Measurements from ENCODE around the gene RAB42.
"Not testable (repeated sequence)": the region's sequence is repeated elsewhere in the genome, so short reads cannot be mapped to it uniquely, and the experiment has no call there.

Gene RAB42

GRCh38 chr1:28586585-28587391 lies 5.3 kb upstream of the RAB42 start:
- not testable (repeated sequence) for DNase-seq (ENCODE audit: low read depth)

DNA sequence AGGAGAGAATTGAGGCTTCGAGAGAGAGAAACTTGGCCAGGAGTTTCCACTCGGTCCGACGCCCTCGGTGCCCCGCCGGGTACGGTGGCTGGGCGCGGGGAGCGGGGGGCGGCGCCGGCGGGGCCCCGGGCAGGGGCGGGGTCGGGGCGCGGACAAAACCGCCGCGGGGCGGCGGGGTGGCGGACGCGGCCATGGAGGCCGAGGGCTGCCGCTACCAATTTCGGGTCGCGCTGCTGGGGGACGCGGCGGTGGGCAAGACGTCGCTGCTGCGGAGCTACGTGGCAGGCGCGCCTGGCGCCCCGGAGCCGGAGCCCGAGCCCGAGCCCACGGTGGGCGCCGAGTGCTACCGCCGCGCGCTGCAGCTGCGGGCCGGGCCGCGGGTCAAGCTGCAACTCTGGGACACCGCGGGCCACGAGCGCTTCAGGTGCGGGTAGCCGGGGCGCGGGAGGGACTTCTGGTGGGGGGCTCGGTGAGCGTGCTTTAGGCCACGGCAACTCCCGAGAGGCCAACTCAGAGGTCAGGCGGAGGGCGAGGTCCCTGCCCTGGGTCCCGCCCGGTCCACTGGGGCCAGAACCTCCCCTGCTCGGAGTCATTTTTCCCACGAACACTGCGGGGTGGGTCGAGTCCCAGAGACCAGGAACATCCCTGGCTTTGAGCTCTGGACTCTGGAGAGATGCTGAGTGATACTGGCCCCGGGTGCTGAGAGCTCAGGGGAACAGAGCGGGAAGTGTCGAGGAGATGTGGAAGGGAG lies 431 bp downstream of the RAB42 start:
- no peak for DNase-seq (ENCODE audit: low read depth)

- DNase-seq (ENCODE audit: low read depth): not testable (repeated sequence)
Observed at GRCh38 chr1:28593988-28594356, 1.9 kb downstream of the RAB42 start.

- not testable (repeated sequence) for DNase-seq (ENCODE audit: low read depth)
Observed at GRCh38 chr1:28594686-28595411, 2.8 kb downstream of the RAB42 start.

GRCh38 chr1:28595412-28596191 lies 3.5 kb downstream of the RAB42 start:
- no peak for DNase-seq (ENCODE audit: low read depth)

DNA sequence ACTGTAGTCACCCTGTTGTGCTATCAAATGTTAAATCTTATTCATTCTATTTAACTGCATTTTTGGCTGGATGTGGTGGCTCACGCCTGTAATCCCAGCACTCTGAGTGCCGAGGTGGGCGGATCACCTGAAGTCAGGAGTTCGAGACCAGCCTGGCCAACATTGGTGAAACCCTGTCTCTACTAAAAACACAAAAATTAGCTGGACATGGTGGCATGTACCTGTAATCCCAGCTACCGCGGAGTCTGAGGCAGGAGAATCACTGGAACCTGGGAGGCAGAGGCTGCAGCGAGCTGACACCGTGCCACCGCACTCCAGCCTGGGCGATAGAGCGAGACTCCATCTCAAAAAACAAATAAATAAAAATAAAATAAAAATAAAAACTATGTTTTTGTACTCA lies 4.2 kb downstream of the RAB42 start:
- DNase-seq (ENCODE audit: low read depth): not testable (repeated sequence)

DNA sequence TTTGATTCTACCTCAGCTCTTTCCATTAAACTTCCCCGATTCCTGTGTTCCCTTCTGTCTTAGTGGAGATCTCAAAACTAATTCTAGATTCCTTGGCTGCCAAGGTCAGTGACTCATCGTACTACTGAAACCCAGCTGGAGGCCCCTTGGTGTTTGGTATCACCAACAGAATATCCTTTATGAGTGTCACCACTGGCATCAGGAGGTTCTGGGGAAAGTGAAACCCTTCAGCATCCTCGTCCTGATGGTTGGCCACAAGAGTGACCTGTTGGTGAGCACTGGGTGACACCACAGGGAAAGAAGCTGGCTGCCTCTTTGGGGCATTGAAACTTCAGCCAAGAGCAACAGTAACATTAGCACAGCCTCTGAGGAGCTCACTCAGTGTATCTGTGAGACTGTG lies 9.6 kb downstream of the RAB42 start:
- DNase-seq (ENCODE audit: low read depth): no peak

- no peak for DNase-seq (ENCODE audit: low read depth)
Observed at GRCh38 chr1:28602536-28603439, 10.7 kb downstream of the RAB42 start.

DNA sequence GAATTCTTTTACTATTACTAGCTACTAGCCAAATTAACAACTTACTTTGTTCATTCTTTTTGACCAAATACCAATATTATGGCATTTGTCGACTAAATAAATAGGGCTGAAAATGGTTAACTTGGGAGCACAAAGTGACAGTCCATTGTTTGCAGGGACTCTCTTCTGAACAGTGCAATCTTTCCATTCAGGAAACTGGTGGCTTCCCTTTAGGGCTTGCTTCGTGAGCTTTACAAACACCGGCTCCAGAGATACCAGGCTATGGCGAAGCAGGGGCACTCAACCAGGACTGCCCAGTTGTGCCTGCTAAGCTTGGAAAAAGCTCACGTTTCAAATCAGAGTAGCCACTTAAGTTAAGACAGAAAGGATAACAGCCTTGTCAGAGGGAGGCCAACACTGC lies 12.3 kb downstream of the RAB42 start:
- DNase-seq (ENCODE audit: low read depth): no peak

GRCh38 chr1:28604962-28605361 lies 12.9 kb downstream of the RAB42 start:
- no peak for DNase-seq (ENCODE audit: low read depth)

DNA sequence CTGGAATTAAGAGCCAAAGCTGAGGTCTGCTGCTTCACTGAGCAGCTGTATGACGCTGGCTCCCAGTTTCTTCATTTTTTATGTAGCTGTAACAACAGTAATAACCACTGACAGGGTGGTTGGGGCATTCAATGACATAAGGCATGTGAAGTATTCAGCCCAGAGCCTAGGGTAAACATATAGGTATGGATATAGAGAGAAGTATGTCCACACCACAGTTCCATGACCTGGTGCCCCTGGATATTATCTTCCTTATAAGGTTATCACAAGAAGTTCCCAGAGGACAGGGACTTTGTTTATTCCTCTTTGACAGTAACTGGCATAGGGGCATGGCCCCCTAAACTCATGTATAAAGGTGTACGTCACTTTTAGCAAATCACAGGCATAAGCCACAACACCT lies 14.7 kb downstream of the RAB42 start:
- DNase-seq (ENCODE audit: low read depth): no peak

- DNase-seq (ENCODE audit: low read depth): no peak
Observed at GRCh38 chr1:28613175-28613574, 21.1 kb downstream of the RAB42 start.

- no peak for DNase-seq (ENCODE audit: low read depth)
Observed at GRCh38 chr1:28631713-28632112, 39.6 kb downstream of the RAB42 start.

GRCh38 chr1:28632560-28632959 lies 40.5 kb downstream of the RAB42 start:
- DNase-seq (ENCODE audit: low read depth): no peak

GRCh38 chr1:28640766-28641165 lies 48.7 kb downstream of the RAB42 start:
- no peak for DNase-seq (ENCODE audit: low read depth)

DNA sequence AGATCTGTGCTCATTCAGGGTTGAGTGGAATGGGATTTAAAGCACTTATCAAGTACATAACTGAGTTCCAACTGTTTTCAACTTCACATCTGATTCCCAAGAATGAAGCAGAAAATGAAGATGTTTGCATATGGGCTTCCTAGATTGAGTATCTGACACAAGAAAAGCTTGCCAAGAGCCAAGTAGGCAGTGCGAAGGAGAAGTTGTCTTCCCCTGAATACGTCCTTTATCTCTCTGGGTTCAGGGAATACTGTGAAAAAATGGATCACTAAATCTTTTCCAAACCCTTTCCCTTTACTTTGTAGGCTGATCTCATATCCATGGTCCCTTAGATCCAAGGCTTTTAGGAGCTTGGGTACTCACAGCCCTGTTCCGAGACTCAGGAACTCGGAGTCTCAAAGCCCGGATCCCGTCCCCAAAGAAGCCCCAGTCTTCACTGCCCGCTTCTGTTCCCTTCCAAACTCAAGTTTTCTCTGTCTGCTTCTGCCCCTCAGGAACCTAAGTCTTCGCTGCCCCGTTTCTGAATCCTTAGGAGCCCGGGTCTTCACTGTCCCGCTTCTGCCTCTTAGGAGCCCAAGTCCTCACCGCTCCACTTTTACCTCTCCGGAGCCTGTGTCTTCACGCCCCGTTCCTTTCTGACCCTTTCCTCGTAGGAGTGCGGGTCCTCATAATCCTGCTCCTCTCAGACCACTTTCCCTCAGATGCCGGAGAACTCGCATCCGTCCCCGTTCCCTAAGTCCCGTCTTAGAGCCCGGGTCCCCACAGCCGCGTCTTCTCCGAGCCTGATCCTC lies 50.2 kb downstream of the RAB42 start:
- DNase-seq (ENCODE audit: low read depth): no peak

DNA sequence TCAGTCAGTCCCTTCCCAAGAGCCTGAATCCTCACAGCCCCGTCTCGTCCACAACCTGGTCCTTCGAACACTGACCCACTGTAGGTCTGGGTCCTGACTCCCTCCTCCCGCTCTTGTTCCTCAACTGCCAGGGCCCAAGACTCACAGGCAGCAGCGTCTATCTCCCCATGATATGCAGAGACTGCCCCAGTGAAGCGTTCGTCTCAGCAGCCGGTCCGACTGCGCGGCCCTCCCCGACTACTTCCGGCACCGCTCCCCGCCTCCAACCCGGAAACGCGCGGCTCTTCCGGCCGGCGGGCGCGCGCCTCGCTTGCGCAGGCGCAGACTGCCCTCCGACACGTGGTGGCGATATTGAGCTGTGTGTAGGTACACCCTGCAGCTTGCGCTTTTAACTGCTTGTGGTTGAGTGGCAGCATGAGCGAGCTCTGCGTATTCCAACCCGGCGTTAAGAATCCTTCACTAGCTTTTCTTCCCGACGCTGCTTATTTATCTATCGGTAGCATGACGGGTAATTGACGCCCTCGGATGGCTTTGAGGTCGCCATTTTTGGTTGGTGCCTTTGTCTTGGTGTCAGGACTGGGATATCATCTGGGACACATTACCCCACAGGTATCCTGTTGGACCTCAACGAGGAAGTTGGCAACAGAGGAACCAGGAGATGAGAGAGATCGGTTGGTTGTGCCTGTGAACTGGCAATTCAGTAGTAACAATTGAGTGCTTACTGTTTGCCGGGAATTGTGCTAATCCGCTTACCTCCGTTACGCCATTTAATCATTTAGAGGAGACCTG lies 51.0 kb downstream of the RAB42 start, which contains the start of gene TAF12:
TAF12 (minus strand) TSS at position 221 of the 789 bp plus-strand sequence. CDS start 20,986 bp downstream, outside the sequence.
- peak; percentile 81 for DNase-seq (ENCODE audit: low read depth)

GRCh38 chr1:28644494-28644893 lies 52.4 kb downstream of the RAB42 start:
- DNase-seq (ENCODE audit: low read depth): no peak
